SK-N-MC (cell line): ENCODE measurements around the gene SMYD1.

Source experiments
- EZH2 ChIP-seq: fragments of 200-600 bp; sonication (generic); IDR thresholded peaks from one replicate; pipeline ENCODE4 v1.6.1; 2017; ENCODE audit warnings: antibody characterized with exemption
- FOXP2 ChIP-seq: optimal IDR thresholded peaks from 2 replicates; pipeline ENCODE3; 2011; ENCODE audit warnings: mild to moderate bottlenecking, moderate library complexity; ENCODE audit not compliant: insufficient read depth; ENCODE audit errors: extremely low read length, control extremely low read depth
- POLR2AphosphoS5 ChIP-seq: IDR thresholded peaks from 2 replicates; pipeline ENCODE4 v1.6.1; 2012; ENCODE audit warnings: mild to moderate bottlenecking, low read depth, low read length, borderline replicate concordance

DNA sequence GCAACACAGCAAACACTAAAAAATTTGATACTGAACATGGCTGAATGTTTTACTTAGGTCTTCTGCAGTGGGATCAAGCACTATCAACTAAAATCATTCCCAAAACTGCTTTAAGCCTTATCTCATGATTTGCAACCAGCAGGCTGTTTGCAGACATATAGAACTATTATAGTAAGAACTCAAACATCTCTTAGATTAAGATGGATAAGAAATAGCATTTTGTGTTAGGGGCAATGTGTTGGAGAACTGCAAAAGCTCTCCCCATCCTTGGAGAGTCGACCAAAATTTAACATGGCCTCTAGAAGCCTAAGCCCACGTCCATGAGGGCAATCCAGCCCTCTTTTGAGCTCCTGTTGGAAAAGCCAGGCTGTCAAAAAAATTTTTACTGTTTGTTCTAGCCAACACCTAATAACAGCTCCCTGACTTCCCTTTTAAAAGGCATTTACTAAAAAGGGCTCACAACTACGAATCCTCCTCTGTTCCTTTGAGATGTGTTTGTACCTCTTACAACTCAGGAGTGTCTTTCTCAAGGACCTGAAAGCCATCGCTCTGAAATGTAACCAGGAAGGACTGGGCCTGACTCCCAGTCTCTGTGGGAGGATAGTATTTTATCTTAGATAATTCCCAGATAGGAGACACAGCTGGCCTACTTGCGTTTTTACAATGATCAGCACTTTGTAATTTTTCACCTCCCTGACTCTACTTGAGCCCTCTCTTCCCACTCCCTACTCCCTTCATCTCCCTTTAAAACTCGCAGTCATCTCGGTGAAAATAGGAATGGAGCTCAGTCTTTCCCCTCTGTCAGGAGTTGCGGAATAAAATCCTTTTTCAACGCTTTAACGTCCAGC, 13.5 kb upstream of the SMYD1 start:
- TF ChIP-seq EZH2 (no peak), POLR2AphosphoS5 (no peak), FOXP2 (no peak)
